AML-193 (cell line): Measurements from ENCODE around the gene YWHAG.
"Not testable (repeated sequence)": the region's sequence is repeated elsewhere in the genome, so short reads cannot be mapped to it uniquely, and the experiment has no call there.

Source experiments
- DNase-seq, 2 experiments: peaks; one replicate each; lab custom pipeline; 2025; lab: John Stamatoyannopoulos, UW

YWHAG gene

DNA sequence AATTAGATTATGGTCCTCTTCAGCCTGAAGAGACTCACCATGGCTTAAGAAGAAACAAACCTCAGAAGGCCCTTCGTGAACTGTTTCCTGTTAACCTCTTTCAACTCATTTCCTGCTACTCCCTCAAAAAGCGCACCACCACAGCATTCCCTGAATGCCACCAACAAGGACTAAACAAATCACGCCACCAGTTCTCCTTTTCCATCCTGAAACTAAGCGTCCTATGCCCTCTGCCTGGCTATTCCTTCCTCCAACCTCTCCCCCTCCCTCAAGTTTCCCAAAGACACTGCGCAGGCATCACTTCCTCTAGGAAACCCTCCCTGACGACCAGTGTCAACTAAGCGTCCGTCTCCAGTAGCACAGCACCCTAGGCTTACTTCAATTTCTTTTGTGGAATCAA, 12.0 kb downstream of the YWHAG start:
- DNase-seq, result no peak

DNA sequence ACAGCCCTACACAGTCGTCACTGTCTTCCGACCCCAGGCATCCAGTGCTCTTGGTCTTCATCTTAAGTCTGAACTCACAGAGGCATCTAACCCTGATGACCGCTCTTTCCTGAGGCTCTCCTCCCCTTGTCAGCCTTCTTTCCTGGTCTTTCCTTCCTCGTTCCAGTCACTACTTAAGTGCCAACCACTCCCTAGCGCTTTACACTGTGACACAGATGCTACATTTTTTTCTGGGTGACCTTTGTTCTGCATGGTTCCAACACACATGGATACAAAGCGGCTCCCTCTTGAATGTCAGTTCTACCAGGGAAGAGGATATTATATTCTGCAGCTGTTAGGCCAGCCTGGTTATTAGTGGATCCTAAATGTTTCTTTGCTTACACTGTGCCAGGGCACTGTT, 12.7 kb downstream of the YWHAG start:
- no peak for DNase-seq

DNA sequence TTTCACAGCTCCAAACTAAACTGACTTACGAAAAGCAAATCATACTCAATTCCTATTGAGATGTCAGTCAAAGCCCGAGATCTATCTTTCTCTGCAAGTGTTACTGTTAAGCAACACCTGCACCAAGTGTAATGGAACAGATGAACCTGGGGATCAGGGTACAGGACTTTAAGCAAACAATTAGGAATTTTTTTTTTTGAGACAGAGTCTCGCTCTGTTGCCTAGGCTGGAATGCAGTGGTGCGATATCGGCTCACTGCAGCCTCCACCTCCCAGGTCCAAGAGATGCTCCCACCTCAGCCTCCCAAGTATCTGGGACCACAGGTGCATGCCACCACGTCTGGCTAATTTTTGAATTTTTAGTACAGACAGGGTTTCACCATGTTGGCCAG, 14.9 kb downstream of the YWHAG start:
- DNase-seq, result no peak

DNA sequence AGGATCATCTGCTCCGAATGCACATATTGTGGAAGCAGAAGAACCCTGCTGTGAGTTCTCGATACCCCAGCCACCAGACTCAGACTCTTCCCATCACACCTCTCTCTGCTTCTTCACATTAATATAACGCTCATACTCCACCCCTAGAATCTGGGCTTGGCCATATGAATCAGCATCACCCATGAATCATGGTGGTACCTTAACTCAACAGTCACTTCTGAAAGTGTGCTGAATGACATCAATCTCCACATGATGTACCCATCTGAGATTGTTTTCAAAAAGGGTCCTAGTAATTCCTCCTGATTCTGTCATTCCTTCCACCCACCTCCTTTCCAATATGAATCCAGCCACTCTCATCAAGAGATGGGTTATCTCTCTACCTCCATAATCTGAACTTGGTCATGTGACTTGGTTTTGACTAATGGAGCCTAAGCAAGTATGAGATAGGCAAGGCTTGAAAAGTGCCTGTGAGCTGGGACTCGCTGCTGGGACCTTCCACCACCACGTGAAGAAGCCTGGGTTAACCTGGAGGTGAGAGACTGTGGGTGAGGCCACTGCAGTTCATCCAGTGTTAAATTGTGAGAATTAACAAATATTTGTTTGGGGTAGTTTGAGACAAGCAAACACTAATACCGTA, 15.4 kb downstream of the YWHAG start:
- no peak for DNase-seq

DNA sequence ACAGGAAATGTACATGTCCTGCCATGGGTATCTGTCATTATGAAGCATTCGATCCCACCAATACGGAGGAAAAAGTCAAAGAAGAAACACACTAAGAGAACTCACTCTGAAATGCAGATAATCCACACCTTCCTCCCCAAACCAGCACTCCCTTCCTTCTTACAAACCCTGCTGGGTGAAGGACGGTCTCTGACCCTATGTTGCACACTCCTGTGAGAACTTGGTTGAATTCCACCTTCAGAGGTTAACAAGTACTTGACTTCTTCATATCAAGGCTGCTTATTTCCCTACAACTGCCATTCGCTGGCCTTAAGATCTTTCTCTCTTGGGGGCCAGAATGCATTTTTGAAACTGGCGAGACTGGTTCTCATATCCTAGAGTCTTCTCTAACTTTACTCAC, 16.6 kb downstream of the YWHAG start:
- no peak for DNase-seq

DNA sequence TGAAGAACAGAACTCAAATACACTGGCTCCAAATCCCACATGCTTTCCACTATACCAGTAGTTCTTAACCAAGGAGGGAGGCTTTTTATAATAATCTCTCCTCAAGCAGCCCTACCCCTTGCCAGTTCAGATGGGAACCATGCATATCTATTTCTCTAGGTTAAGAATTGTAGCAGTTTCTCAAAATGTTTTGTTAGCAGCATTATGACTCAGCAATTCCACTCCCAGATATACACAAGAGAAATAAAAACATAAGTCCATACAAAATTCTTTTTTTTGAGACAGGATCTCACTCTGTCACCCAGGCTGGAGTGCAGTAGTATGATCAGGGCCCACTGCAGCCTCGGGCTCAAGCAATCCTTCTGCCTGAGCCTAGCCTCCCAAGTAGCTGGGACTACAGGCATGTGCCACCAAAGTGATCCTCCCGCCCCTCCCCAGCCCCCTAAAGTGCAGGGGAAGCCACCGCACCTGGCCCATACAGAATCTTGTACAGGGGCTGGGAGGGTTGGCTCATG, 18.1 kb downstream of the YWHAG start:
- no peak for DNase-seq

DNA sequence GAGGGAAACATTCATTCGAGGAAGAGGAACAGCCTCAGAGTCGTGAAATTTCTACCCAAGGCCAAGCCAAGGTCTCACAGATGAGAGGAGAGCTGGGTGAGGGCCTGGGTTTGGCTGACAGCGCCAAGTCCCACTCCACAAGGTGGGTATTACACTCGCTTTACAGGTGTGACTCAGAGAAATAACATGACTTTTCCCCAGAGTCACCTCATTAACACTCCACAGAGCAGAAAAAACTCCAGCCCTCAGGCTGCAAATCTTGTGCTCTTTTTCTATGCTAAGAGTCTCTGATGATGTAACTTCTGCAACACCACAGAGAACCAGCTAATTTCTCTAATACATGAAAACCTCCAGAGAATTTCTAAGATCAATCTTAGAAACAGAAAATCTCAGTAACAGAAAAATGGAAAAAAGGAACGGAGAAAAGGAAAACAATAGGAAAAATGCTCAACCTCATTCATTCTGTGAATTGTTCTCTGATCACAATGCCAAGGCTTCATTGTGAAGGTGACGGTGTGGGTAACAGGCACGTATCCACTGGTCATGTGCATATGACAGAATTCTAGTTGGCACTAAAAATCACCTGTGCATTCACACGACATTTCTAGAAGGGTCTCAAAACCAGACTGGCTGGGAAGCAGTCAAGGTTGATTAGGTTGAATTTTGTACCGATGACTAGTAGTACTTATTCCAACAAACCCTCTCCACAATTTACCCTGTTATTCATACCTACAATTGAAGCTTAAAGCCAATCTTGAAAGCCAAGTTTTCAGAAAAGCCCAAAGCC, 20.3 kb downstream of the YWHAG start:
- DNase-seq, result no peak

DNA sequence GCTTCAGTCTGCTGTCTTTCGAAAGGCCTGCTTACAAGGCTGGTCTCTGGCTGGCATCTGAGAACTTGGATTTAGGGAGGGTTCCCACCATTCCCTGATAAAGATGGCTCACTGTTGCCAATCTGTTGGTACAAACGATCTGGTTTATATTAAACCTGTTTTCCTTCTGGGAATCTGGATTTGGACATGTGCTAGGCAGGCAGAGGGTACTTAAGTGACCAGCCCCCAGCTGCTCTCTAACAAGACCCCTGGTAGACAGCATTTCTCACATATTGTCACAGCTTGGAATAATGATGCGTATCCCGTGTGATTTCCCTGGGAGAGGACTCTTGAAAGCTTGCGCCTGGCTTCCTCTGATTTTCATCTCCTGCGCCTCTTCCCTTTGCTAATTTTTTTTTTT, 21.6 kb downstream of the YWHAG start:
- no peak for DNase-seq

DNA sequence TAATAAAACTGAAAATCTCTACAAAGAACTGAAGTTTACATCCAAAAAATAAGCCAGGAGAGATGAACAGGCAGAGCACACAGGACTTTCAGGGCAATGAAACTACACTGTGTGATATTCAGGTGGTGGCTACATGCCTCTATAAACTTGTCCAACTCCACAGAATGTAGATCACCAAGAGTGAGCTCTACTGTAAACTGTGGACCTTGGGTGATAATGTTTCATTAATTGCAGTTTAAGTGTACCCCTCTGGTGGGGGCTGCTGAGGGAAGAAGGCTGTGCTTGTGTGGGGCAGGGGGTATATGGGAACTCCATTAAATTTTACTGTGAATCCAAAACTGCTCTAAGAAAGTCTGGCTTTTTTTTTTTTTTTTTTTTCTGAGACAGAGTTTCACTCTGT, 22.7 kb downstream of the YWHAG start:
- DNase-seq, result no peak

DNA sequence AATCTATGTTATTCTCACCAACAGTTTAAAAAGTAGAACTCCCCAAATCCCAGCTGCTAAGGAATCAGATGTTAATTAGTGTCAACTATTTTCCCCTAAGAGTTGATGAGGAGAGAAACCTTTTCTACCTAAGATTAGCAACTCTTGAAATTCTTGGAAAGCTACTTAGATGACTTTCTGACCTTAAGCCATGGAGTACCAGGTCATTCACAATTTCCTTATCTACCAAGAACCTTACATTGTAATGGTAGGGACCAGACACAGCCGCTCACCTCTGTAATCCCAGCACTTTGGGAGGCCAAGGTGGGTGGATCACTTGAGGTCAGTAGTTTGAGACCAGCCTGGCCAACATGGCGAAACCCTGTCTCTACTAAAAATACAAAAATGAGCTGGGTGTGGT, 23.4 kb downstream of the YWHAG start:
- DNase-seq, result not testable (repeated sequence)

DNA sequence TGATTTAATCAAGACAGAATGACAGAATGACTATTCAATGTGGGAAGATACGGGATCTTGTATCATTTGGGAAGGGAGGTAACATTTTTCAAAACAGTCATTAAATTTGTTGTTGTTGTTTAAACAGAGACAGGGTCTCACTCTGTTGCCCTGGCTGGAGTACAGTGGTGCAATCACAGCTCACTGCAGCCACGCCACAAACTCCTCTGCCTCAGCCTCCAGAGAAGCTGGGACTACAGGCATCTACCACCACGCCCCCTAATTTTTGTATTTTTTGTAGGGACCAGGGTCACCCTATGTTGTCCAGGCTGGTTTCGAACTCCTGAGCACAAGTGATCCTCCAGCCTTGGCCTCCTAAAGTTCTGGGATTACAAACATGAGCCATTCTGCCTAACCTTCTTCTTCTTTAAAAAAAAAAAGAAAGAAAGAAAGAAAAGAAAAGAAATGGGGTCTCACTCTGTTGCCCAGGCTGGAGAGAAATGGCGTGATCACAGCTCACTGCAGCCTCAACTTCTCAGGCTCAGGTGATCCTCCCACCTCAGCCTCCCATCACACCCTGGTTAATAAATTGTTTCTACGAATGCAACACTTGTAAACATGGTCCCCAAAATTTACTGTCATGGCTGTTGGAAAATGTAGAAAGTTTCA, 24.3 kb downstream of the YWHAG start:
- DNase-seq, result no peak

DNA sequence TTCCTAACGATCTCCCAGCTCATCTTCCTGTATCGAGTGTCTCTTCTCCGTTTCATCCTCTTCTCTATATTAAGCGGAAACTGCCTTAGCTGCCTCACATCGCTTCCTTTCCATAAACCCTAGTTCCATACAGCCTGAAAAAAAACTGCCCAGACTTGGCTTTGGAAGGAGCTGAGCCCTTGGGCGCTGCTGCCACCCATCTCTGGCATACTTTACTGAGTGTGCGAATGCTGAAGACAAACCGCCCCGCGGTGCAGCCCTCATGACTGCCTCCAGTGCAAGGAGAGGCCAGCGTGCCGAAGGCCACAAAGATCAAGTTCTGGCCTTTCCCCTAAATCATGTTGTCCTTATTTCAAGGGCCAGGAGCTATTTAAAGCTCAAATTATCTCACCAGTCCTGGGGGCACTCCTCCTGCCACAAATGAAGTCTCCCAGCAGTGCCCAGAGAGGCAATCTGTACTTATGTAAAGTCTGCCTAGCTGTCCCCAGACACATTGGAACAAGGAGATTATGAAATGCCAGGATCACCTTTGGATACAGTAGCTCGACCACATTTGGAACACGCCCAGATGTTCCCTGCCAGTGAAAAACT, 25.2 kb downstream of the YWHAG start:
- no peak for DNase-seq

DNA sequence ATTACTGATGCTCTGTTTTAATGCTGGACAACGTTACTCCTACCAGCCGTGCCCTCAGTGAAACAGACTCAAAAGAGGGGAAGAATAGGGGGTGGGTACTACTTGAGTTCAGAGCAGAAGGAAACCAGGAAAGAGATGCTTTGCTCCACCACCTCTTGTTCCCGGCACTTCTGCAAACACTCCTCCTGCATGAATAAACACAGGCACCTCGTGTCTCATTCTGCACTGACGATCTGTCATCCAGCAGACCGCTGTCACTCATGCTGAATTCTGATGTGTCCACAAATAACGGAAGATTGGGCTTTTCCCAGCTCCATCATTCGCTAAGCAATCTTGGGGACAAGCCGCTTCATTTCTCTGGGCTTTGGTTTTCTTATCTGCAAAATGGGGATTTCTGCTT, 26.7 kb downstream of the YWHAG start:
- DNase-seq, result no peak

DNA sequence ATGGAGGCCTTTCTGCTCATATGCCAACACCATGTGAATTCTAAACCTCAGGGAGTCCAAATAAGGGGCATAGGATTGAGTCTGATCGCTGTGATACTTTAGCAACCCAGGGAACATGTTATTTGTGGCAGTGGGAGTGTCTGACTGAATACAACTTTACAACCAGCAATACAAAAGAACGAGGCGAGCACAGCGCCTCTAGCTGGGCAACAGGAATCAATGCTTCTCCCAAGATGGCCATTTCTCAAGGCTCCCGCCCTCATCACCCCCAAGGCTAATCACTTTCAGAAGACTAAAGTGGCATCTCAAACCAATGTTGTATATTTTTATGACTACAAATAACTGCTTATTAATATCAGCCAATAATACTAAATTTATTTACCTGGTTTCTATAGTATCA, 28.1 kb downstream of the YWHAG start:
- no peak for DNase-seq

DNA sequence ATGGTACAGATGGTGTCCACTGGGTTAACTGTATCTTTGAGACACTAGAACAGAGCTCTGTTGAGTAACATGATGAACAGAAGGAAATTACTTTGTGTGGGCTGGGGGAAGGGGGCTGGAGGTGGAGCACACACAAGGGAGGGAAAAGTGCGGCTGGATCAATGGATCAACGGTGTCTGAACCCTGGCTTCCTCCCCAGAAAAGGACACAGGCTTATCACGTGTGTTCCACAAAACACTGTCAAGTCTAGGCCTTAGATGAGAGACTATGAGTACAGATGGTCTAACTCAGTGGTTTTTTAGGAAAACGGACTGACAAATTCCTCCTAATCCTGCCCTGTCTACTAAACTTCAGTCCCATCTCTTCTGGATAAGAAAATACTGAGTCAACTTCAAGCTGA, 28.5 kb downstream of the YWHAG start:
- no peak for DNase-seq

DNA sequence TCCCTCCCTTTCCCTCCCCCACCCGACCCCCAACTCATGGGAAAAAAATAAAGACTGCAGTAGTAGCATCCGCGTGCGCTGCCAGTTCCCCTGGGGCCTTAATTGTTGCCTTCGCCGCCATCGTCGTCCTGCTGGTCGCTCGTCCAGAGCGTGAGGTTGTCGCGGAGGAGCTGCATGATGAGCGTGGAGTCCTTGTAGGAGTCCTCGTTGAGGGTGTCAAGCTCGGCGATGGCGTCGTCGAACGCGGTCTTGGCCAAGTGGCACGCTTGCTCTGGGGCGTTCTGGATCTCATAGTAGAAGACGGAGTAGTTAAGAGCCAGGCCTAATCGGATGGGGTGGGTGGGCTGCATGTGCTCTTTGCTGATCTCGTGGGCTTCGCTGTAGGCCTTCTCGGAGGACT, 29.3 kb downstream of the YWHAG start:
- DNase-seq, result no peak

DNA sequence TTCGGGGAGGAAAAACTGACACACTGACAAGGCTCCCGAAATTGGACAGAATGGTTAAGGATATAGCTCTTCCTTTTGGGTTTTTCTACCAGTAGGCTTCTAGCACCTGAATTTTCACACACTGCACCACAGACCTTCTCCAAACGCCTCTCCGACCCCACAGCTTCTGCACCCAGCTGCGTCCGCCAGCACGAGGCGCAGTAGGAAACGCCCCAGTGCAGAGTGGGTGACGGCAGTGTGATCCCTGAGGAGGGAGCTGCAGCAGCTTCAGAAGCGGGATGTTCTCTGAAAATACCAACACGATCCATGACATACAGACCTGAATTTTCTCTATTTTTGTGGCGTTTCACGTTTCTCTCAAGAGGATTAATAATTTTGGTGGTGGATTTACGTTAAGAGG, 30.4 kb downstream of the YWHAG start:
- DNase-seq, result no peak

DNA sequence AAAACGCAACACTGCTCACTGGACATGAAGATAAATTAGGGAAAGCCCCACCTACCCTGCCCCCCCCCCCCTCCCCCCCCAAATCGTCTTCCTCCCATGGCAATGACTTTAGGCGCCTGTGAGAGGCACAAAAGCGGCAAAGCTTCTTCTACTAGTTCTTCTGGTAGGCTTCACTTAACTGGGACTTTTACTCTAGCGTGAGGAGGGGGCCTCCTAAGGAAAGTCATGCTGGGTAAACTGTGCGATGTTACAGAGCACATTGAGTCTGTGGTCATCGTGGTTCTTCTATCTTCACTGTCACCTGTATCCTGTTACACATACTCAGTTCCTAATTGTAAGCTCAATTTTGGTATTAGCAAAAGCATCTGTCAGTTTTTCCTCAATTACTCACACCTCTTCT, 31.2 kb downstream of the YWHAG start:
- DNase-seq, result no peak

DNA sequence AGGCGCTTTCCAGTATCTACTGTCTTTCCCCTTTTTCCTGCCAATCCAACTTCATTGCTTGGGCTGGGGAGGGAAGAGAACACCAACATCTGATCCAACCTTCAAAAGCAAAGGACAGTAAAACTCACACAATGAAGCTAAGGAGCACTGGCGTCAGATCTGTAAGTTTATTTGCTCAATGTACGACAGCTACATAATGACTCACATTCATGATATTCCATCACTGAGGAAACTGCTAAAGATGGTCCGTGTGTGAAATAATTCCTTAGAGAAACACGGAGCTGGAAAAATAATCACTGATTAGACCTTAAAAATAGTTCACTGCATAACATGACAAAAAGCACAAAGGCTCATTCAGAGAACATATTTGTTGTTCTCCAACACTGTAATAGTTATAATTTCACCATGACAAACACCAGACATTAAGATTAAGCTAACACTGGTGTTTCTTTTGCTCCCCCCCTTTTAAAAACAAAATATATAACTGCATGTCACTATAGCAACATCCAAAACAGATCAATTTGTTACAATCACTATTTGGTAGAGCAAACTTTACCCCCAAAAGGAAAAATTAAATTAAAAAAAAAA, 32.1 kb downstream of the YWHAG start:
- DNase-seq, result no peak

DNA sequence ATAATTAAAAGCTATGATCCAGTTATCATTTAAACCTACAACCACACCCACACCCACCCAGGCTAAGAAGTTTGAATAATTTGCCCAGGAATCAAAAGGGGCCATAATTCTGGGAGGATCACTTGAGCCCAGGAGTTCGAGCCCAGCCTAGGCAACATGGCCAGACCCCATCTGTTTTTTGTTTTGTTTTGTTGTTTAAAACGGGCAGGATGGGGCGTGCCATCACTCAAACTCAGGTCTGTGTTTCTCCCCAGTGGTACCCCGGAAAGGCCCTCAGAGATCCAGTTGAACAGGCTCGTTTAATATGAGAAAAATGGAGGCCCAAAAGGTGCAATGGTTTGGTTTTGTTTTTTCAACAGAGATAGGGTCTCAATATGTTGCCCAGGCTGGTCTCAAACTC, 33.0 kb downstream of the YWHAG start:
- DNase-seq, result no peak

DNA sequence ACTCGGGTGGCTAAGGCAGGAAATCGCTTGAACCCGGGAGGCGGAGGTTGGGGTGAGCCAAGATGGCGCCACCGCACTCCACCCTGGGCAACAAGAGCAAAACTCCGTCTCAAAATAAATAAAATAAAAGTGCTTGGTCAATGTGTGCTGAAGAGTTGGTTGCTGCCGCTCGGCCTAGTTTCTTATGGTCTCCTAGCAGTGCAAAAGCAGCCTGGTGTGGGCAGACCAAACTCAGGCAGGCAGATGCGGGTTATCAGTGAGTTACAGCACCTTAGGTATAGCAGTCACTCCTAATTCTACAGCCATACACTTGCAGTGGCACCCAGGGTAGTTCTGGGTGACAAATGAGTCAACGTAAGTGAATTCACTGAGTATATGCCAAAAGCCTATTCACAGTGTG, 33.7 kb downstream of the YWHAG start:
- DNase-seq, result no peak
